ENCODE results near the gene SFXN1.
"Not testable (repeated sequence)": the region's sequence is repeated elsewhere in the genome, so short reads cannot be mapped to it uniquely, and the experiment has no call there.

The SFXN1 gene

GRCh38 chr5:175485631-175486030, 7.3 kb downstream of the SFXN1 start:
- Histone ChIP-seq H3K27me3 (no peaks in the 10 kb centered on the region), H3K27ac (no peak overlapping the region), H3K9me3 (replicated peaks in 1 of 11) (no peaks in the 10 kb centered on the region), H3K4me1 (peaks cover 2 to 21% (median 11%) of the 10 kb centered on the region in 10 experiments), H3K36me3 (peaks cover 75 to 100% (median 95%) of the 10 kb centered on the region in 11 experiments), H4K20me1 (peaks cover 88 to 100% (median 99%) of the 10 kb centered on the region in 11 experiments; a peak in 21 of 22 replicates), H3K4me2 (no peak overlapping the region), H3K9ac (no peak overlapping the region), H3K4me3 (no peak overlapping the region)
- no peak for TF ChIP-seq Cebpa-rat (IDR thresholded peaks at IDR 0.05)

DNA sequence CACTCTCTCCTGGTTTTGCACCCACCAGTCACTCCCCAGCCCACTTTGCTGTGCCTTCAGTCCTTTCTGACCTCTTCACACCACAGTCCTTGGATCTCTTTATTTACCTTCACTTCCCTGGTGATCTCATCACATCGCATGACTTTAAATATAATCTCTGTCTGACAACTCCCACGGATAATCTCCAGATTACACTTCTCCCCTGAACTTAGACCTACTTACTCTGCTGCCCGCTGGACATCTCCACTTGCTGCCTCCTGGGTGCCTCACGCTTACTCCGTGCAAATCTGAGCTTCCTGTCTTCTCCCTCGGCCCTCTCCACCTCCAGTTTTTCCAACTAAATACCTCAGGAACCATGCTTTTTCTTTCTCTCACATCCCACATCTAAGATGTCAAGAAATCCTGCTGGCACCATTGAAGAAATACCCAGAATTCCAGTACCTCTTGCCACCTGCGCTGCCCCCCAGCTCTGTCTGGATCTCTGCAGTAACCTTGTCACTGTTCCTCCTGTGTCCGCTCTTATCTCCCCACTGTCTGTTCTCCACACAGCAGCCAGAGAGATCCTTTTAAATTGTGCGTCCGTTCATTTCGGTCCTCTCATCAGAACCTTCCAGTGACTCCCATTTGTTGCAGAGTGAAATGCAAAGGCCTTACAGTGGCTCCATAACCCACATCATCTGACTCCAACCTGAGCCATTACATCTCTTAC, 9.3 kb downstream of the SFXN1 start:
- no peak overlapping the region for H3K4me3 ChIP-seq
- H3K27ac ChIP-seq: no peak overlapping the region
- H3K27me3 ChIP-seq: no peaks in the 10 kb centered on the region
- H3K9me3 ChIP-seq (replicated peaks in 1 of 11): peaks cover 0 to 3% (median 0%) of the 10 kb centered on the region in 11 experiments; a peak in 1 of 22 replicates
- no peak overlapping the region for H3K4me2 ChIP-seq
- H3K9ac ChIP-seq: no peak overlapping the region
- peaks cover 80 to 100% (median 99%) of the 10 kb centered on the region in 11 experiments for H3K36me3 ChIP-seq
- H4K20me1 ChIP-seq: peaks cover 82 to 99% (median 91%) of the 10 kb centered on the region in 11 experiments; a peak in 21 of 22 replicates
- TF ChIP-seq Cebpa-rat (IDR thresholded peaks at IDR 0.05): no peak
- H3K4me1 ChIP-seq: peaks cover 0 to 6% (median 0%) of the 10 kb centered on the region in 10 experiments; a peak in 1 of 20 replicates

DNA sequence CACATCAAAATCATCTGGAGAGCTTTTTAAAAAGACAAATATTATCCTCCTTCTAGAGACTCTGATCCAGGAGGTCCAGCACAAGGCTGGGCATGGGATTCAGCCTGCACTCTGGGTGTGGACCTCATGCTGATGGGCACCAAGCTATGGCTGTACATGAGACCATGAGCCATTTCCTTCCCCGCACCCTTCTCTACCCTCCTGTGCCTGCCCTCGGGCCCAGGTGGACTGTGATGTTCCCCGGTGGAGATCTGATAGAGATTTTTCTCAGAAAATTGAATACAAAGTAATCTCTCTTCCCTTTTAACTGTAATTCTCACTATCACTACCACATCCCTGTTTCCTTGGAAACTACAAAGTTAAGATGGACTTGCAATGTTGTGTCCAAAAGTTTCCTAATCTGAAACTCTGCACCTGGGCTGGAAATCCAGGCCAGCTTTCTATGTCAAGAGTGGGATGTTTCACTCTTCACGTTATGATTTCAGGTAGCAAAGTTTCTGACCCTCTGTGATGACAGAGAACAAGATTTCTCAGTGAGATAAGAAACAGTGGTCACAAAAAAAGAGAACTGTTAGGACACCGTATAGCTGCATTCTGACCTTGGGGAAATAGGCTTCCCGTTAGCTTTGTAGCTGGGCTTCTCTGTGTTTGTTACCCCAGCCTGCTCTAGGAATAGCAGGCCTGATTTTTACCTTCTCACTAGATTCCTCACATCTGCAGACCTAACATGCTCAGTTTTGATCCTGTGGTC, 11.5 kb downstream of the SFXN1 start:
- H3K9ac ChIP-seq: no peak overlapping the region
- no peak overlapping the region; a peak in 1 of 22 replicates for H3K27ac ChIP-seq
- H3K27me3 ChIP-seq: no peaks in the 10 kb centered on the region
- H3K4me1 ChIP-seq: peaks cover 0 to 9% (median 0%) of the 10 kb centered on the region in 10 experiments; a peak in 3 of 20 replicates
- H3K4me3 ChIP-seq: no peak overlapping the region
- no peak overlapping the region for H3K4me2 ChIP-seq
- H3K9me3 ChIP-seq (replicated peaks in 1 of 11): peaks cover 0 to 3% (median 0%) of the 10 kb centered on the region in 11 experiments; a peak in 1 of 22 replicates
- TF ChIP-seq Cebpa-rat (IDR thresholded peaks at IDR 0.05): no peak
- peaks cover 63 to 94% (median 76%) of the 10 kb centered on the region in 11 experiments; a peak in 21 of 22 replicates for H4K20me1 ChIP-seq
- H3K36me3 ChIP-seq: peaks cover 82 to 100% (median 99%) of the 10 kb centered on the region in 11 experiments

- Histone ChIP-seq H3K4me1 (peaks cover 0 to 9% (median 0%) of the 10 kb centered on the region in 10 experiments; a peak in 3 of 20 replicates), H4K20me1 (peaks cover 49 to 84% (median 68%) of the 10 kb centered on the region in 11 experiments; a peak in 21 of 22 replicates), H3K27ac (no peak overlapping the region), H3K4me3 (no peak overlapping the region), H3K9ac (no peak overlapping the region), H3K36me3 (peaks cover 85 to 100% (median 98%) of the 10 kb centered on the region in 11 experiments), H3K4me2 (no peak overlapping the region), H3K9me3 (replicated peaks in 1 of 11) (peaks cover 0 to 3% (median 0%) of the 10 kb centered on the region in 11 experiments; a peak in 1 of 22 replicates), H3K27me3 (no peaks in the 10 kb centered on the region)
- TF ChIP-seq Cebpa-rat (IDR thresholded peaks at IDR 0.05): no peak
These were observed 12.9 kb downstream of the SFXN1 start for GRCh38 chr5:175491223-175491622.

GRCh38 chr5:175493260-175493659, 14.9 kb downstream of the SFXN1 start:
- TF ChIP-seq Cebpa-rat (IDR thresholded peaks at IDR 0.05): no peak
- H3K4me3 ChIP-seq: no peak overlapping the region
- H3K27me3 ChIP-seq: no peaks in the 10 kb centered on the region
- H3K4me2 ChIP-seq: no peak overlapping the region
- no peak overlapping the region for H3K9ac ChIP-seq
- no peak overlapping the region for H3K27ac ChIP-seq
- H4K20me1 ChIP-seq: peaks cover 34 to 71% (median 58%) of the 10 kb centered on the region in 11 experiments; a peak in 21 of 22 replicates
- H3K36me3 ChIP-seq: peaks cover 83 to 100% (median 97%) of the 10 kb centered on the region in 11 experiments
- H3K4me1 ChIP-seq: peaks cover 0 to 9% (median 0%) of the 10 kb centered on the region in 10 experiments; a peak in 3 of 20 replicates
- peaks cover 0 to 3% (median 0%) of the 10 kb centered on the region in 11 experiments; a peak in 1 of 22 replicates for H3K9me3 ChIP-seq (replicated peaks in 1 of 11)

DNA sequence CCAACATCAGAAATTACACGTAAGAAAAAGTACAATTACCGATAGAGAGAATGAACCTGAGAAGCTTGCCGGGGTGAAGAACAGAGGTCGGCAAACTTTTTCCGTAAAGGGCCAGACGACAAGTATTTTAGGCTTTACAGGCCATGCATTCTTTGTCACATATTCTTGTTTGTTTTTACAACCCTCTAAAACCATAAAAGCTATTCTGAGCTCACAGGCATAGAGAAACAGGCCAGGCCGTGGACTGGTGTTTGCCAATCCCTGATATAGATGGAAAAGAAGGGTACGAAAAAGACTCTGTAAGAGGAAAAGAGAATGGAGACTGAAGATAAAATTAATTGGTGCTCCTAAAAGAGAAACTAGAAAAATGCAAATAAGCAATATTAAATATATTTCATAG, 15.4 kb downstream of the SFXN1 start:
- peaks cover 81 to 100% (median 97%) of the 10 kb centered on the region in 11 experiments for H3K36me3 ChIP-seq
- H3K9ac ChIP-seq: no peak overlapping the region
- H3K27me3 ChIP-seq: no peaks in the 10 kb centered on the region
- no peak overlapping the region for H3K4me3 ChIP-seq
- no peak overlapping the region for H3K4me2 ChIP-seq
- H4K20me1 ChIP-seq: peaks cover 29 to 67% (median 56%) of the 10 kb centered on the region in 11 experiments; a peak in 21 of 22 replicates
- no peak overlapping the region for H3K27ac ChIP-seq
- peaks cover 0 to 9% (median 0%) of the 10 kb centered on the region in 10 experiments; a peak in 3 of 20 replicates for H3K4me1 ChIP-seq
- no peak for TF ChIP-seq Cebpa-rat (IDR thresholded peaks at IDR 0.05)
- peaks cover 0 to 3% (median 0%) of the 10 kb centered on the region in 11 experiments; a peak in 1 of 22 replicates for H3K9me3 ChIP-seq (replicated peaks in 1 of 11)

DNA sequence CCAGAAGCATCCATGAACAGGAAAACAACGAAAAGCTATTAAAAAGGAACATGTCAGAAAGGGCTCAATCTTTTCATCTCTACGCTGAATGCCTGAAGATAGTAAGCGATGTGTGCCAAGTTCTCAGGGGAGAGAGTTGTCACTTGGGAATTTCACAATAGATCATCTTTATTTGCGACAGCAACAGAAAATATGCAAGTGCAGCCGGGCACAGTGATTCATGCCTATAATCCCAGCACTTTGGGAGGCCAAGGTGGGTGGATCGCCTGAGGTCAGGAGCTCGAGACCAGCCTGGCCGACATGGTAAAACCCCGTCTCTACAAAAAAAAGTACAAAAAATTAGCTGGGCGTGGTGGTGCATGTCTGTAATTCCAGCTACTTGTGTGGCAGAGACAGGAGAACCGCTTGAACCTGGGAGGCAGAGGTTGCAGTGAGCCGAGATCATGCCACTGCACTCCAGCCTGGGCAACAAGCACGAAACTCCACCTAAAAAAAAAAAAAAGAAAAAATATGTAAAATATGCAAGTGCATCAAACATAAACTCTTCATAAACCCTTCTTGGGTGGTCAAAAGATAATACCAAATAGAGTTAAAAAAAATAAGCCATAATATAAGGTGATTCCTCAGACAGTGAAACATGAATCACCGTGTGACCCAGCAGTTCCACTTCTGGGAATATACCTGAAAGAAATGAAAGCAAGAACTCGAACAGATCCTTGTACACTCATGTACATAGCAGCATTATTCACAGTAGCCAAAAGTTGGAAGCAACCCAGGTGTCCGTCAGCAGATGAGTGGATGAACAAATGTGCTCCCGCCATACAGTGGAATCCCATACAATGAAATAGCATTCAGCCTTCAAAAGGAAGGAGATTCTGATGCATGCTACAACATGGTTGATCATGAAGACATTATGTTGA, 16.2 kb downstream of the SFXN1 start:
- no peaks in the 10 kb centered on the region for H3K27me3 ChIP-seq
- no peak overlapping the region for H3K4me3 ChIP-seq
- no peak overlapping the region for H3K4me2 ChIP-seq
- H3K4me1 ChIP-seq: peaks cover 0 to 9% (median 0%) of the 10 kb centered on the region in 10 experiments; a peak in 3 of 20 replicates
- peaks cover 0 to 3% (median 0%) of the 10 kb centered on the region in 11 experiments; a peak in 1 of 22 replicates for H3K9me3 ChIP-seq (replicated peaks in 1 of 11)
- H3K36me3 ChIP-seq: peaks cover 83 to 100% (median 97%) of the 10 kb centered on the region in 11 experiments
- no peak overlapping the region for H3K9ac ChIP-seq
- 0 out of 22 replicates have a peak, but pooled peaks of 1 of the 11 experiments have one; percentile 12 for TF ChIP-seq Cebpa-rat (IDR thresholded peaks at IDR 0.05)
- no peak overlapping the region for H3K27ac ChIP-seq
- peaks cover 25 to 64% (median 51%) of the 10 kb centered on the region in 11 experiments; a peak in 21 of 22 replicates for H4K20me1 ChIP-seq

GRCh38 chr5:175501759-175502158, 23.4 kb downstream of the SFXN1 start:
- H4K20me1 ChIP-seq: peaks cover 2 to 49% (median 34%) of the 10 kb centered on the region in 11 experiments; a peak in 18 of 22 replicates
- no peak overlapping the region for H3K4me2 ChIP-seq
- no peaks in the 10 kb centered on the region for H3K4me1 ChIP-seq
- H3K27me3 ChIP-seq: no peaks in the 10 kb centered on the region
- H3K9me3 ChIP-seq (replicated peaks in 1 of 11): peaks cover 0 to 4% (median 0%) of the 10 kb centered on the region in 11 experiments; a peak in 2 of 22 replicates
- no peak for TF ChIP-seq Cebpa-rat (IDR thresholded peaks at IDR 0.05)
- peaks cover 76 to 100% (median 98%) of the 10 kb centered on the region in 11 experiments for H3K36me3 ChIP-seq
- no peak overlapping the region for H3K9ac ChIP-seq
- H3K27ac ChIP-seq: no peak overlapping the region
- H3K4me3 ChIP-seq: no peak overlapping the region

DNA sequence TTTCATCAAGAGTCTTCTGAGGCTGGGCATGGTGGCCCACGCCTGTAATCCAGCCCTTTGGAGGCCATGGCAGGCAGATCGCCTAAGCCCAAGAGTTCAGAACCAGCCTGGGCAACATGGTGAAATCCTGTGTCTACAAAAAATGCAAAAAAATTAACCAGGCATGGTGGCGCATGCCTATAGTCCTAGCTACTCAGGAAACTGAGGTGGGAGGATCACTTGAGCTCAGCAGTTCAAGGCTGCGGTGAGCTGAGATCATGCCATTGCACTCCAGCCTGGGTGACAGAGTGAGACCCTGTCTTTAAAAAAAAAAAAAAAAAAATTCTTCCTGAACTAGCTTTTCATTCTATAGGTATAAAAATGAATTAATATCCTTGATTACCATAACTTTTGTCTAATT, 29.3 kb downstream of the SFXN1 start:
- not testable (repeated sequence) for H3K4me1 ChIP-seq, H3K9ac ChIP-seq
- peaks cover 83 to 100% (median 96%) of the 10 kb centered on the region in 11 experiments for H3K36me3 ChIP-seq

More for the DNA sequence above, 29.3 kb downstream of the SFXN1 start:
- H3K4me3 ChIP-seq; H3K27ac ChIP-seq; H3K9me3 ChIP-seq (replicated peaks in 1 of 11); H3K27me3 ChIP-seq; H3K4me2 ChIP-seq: not testable (repeated sequence)
- H4K20me1 ChIP-seq: peaks cover 0 to 44% (median 40%) of the 10 kb centered on the region in 11 experiments; a peak in 19 of 22 replicates
